GM20431 (cell line): ENCODE results near the gene IFT27.
"Not testable (repeated sequence)": the region's sequence is repeated elsewhere in the genome, so short reads cannot be mapped to it uniquely, and the experiment has no call there.

Experiments
- in situ Hi-C: fragments of 300-500 bp; cut with MseI, MboI; formaldehyde crosslinking; loops from one replicate; pipeline ENCODE4 v1.15.0; 2020; ENCODE audit warnings: low sequenced_read_pairs; ENCODE audit not compliant: unreplicated experiment

The IFT27 gene

DNA sequence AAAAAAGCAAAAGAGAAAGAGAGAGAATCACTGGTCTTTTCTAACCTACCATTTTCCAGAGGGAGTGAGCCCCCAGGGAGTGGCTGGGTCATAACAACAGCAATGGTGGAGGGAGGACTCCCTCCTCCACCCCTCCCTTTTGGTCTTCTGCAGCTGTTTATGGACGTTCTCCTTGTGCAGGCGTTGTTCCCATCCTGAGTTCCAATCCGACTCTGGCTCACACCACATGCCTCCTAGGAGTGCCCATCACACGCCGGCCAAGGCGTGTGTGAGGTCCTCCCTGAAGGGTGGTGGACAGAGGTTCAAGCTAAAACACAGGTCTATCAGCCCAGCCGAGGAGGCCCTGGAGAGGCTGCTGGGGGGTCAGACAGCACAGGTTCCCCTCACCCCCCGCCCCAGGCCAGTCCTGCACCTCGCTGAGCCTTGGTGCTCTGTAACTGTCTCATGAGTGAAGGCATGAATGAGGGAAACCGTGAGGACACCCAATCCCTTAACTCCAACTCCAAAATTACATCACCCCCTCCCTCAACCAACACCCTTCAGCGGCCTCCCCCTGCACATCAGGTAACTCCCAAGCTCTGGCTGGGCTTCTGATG is 29.4 kb downstream of the IFT27 start:
- in situ Hi-C loops = no loop called here

DNA sequence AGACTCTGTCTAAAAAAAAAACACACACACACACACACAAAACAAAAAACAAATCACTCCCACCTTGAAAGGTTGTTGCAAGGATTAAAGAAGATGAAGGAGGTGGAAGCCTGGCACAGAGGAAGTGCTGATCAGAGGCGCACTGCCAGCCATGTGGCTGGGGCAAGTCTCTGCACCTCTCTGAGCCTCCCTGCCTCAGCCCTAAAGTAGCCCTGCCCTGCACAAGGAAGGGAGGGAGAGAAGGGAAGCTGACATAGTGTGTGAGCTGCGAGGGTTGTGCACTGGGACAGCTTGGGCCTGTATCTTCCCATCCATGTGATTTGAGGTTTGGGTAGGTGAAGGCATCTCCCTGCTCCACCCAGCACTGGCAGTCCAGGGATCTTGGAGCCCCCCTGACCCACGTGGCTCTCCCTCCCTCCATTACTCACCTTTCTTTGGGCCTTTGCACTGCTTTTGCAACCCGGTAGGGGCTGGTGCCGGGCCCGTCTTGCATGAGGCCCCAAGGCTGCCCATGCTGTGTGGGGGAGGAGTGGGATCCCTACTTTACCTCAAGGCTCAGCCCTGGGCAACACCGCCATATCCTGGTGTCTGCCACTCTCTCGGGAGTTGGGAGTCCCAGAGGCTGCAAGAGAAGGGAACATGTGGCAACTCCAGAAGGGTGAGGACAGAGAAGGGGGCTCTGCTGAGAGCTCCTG is 30.5 kb downstream of the IFT27 start:
- in situ Hi-C loops = no loop called here

DNA sequence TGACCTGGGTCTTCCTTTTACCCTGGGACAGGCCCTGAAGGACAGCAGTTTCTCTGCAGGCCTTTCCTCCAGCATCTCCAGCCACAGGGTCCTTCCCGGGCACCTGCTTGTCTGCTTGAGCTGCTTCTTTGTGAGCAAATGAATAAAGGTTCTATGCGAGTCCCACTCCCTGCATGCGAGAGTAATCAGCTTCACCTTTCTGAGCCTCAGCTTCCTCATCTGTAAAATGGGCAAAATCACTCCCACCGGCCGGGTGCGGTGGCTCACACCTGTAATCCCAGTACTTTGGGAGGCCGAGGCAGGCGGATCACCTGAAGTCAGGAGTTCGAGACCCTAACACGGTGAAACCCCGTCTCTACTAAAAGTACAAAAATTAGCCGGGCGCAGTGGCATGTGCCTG is 31.1 kb downstream of the IFT27 start:
- in situ Hi-C loops = no loop called here

DNA sequence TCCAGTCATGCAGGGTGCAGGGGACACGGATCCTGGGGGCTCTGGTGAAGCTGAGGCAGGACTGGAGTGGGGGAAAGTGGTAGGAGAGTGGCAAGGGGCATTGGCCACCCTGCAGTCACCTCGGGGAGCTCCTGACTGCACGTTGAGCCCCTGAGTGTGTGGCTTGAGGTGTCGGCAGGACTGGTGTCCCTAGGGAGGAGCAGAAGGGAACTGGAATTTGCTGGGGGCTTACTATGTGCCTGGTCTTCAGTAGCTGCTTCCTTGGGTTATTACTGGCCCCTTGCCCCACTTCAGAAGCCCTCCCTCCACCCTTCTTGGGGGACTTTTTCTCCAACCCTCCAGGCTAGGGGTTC is 31.5 kb downstream of the IFT27 start:
- in situ Hi-C loops = no loop called here

DNA sequence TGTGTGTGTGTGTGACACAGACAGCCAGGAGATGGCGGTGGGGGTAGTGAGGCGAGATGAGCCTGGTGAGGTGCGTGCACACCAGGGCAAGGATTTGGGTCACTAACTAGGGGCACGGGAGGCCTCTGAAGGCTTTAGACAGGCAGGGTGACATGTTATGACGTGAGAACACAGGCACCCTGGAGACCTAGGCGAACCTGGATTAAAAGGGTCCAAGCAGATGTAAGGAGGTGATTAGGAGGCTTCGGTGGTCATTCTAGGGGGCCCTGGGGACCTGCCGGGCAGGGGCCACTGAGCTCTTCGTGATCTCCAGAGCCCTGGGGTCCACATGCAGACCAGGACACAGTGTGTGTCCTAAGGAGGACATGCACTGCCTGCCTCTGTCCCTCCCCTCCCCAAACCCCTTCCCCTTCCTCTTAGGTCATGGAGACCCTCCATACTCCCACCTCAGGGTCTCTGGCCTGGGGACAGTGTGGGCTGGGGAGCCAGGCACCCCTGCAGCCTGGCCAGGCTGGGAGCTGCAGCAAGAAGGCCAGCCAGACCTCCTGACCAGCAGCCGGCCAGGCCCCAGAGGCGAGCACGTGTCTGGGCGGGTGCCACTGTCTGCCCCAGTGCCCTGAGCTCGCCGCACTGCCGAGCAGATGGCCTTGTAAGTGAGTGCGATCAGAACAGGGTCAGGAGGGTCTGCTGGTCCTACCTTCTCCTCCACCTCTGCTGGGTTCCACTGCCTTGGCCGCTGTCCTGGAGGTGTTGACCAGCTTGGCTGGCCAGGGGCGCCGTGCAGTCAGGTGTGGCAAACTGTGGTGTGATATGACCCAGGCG is 32.1 kb downstream of the IFT27 start:
- in situ Hi-C loops = no loop called here

DNA sequence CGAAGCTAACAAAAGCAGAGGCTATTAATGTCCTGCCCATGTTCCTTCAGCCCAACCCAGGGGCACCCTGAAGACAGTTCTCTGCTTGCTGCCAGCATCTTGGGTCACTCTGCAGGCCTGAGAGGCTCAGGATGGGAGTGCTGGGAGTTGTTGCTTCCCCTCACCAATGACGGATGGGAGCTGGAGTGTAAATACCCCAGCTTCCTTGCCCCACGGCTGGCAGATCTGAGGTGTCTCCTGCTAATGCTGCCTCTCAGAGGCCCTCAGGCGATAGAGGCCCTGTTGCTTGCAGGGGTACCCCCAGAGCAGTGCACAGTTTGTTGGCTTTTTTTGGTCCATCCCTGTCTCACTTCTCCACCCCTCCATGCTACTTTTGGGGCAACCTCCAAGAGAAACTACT is 32.9 kb downstream of the IFT27 start:
- in situ Hi-C loops = no loop called here

DNA sequence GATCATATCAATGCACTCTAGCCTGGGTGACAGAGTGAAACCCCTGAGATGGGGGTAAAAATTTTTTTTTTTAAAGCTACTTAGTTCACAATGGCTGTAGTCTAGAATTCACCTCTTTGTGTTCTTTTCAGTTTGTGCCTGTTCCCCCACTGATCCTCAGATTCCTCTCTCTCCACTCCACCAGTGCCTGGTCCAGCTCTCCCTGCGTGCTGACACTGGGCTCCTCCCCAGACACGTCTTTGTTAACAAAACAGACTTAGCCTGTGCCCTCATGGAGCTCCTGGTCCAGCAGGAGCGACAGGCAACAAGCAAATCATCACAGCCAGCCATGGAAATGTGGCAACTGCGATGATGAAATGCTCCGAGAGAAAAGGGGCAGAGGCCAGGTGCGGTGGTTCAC is 34.0 kb downstream of the IFT27 start:
- in situ Hi-C loops = no loop called here

DNA sequence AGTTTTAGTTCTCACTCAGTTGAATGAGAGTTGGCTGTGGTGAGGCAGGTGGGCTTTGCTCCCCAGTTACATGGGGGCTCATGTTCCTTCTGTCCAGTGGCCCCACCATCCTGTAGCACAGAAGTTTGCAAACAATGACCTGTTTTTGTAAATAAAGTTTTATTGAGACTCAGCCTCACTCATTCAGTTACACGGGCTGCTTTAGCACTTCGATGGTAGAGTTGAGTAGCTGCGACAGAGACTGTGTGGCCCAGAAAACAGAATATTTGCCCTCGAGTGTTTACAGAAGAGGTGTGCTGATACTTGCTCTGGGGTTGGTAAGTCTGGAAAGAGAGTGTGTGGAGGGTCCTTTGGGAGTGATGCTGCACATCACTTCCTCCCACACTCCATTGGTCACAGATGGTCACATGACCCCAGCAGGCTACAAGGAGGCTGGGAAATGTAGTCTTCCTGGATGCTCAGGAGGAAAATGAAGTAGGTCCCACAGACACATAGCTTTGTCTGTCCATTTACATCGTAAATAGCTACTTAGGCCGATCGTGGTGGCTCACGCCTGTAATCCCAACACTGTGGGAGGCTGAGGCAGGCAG is 34.6 kb downstream of the IFT27 start:
- in situ Hi-C loops = no loop called here

DNA sequence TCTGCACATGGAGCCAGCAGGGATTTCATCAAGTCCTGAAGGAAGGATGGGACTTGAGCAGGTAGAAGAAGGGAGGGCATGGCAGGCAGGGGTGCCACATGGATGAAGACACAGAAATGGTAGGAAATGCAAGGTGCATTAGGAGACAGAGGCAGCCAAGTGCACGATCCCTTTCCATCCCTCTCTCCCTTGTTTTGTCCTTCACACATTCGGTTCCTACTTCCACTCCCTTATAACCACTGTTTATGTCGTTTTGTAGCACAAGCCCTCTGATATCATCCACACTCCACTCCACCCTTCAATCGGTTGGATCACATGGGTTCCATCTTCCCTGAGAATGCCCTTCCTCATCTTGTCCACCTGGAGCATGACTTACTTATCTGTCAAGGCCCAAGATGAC is 35.2 kb downstream of the IFT27 start:
- in situ Hi-C loops = no loop called here

DNA sequence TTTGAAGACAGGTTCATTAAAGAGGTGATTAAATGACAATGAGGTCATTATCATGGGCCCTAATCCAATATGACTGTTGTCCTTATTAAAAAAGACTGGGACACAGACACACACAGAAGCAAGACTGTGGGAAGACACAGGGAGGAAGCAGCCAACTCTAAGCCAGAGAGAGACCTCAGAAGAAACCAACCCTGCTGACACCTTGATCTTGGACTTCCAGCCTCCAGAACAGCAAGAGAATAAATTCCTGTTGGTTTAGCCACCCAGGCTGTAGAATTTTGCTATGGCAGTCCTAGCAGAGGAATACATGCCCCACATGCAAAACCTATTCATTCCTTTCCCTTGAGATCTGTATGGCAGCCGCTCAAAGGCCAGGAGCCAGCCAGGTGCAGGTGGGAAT is 36.7 kb downstream of the IFT27 start:
- in situ Hi-C loops = no loop called here

DNA sequence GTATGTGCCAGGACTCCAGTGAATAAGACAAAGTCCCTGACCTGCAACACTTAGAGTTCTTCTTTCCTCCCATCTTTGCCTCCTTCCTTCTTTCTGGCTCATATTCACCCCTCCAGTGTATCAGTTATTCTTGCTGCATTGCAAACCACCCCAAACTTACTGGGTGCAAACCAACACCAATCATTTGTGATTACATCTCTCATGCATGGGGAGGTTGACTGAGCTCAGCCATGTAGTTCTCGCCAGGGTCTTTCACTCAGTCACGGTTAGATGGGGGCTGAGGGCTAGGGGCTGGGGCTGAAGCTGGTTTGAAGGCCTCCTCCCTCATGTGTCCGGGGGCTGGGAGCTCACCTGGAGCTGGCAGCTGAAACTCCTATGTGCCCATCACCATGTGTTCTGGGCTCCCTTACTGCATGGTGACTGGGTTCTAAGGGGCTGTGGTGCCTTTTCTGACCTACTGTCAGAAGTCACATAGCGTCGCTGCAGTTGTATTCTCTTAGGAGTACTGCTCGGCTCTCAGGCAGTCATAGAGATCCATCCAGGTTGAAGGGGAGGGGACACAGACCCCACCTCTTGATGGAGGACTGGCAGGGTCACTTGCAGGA is 37.4 kb downstream of the IFT27 start:
- in situ Hi-C loops = no loop called here

DNA sequence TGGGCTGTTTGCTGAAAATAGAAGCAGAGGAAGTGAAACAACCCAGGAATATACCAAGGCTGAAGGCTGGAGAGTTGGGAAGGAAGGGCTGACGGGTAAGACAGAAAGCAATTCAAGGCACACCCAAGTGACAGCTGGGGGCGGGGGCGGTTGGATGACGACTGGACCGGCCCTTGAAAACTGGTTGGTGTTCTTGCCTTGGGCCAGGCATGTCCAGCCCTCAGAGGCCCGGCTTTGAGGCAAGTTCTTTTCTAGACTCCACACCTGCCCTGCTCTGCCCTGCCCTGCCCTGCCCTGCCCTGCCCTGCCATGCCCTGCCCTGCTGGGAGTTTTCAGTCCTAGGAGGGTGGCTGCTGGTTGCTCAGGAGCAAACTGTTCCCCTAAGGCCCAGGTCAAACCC is 38.1 kb downstream of the IFT27 start:
- in situ Hi-C loops = no loop called here

DNA sequence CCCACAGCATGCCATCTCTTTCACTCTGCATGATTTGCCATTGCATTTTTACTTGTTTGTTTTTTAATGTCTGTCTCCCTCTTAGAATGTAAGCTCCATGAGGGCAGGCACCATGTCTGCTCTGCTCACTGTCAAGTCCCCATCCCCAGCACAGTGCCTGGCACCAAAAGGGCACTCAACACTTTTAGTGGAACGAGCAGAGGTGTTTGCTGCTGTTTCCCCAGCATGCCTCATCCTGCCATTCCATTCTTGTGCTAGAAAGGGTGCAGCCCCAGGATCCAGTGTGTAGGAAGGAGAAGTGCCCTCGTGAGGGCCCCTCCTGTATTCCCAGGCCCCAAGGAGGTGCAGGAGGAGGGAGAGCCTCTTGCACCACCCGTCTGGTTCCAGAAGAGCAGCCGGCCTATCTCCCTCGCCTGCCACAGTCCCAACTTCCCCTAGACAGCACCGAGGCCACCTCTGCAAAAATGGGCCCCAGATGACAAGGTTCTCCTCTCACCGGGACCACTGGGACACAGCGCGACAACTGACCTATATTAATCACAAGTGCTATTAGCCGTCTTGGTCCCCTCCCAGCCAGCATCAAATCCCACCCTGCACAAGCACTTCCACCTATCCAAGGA is 39.1 kb downstream of the IFT27 start:
- in situ Hi-C loops = no loop called here

DNA sequence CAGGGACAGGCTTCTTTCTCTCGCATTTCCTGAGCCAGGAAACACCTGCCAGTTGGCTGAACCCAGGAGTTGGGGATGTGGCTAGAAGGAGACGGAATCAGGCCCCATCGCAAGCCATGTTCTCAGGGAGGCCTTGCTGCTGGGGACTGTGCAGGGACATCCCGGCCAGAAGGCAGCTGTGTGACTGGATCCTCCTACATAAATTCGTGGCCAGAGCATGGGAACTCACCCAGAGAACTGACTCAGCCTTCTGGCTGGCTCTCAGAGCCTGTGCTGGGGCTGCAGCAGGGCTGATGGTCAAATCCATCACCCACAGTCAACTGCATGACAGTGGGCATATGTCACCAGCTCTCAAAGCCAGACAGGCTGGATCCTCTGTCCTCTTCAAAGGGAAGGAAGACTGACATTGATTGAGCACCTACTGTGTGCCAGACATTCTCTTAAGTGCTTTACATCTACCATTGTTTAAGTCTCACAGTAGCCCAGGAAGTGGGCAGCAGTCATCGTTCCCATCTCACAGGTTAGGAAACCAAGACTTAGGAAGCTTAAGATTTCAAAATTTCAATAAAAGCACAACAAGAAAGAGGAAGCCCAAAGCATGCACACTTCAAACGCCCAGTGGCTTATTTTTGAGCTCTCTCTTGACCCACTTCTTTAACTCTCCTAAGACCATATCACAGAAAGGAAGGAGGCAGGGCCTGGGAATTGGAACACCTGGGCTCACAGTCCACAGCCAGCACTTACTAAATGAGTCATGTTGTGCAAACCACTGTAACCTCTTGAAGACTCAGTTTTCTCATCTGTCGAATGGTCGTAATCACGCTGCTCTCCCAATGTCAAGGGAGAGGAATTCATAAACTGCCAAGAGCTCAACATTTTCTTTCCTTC is 41.5 kb downstream of the IFT27 start:
- in situ Hi-C loops = no loop called here

DNA sequence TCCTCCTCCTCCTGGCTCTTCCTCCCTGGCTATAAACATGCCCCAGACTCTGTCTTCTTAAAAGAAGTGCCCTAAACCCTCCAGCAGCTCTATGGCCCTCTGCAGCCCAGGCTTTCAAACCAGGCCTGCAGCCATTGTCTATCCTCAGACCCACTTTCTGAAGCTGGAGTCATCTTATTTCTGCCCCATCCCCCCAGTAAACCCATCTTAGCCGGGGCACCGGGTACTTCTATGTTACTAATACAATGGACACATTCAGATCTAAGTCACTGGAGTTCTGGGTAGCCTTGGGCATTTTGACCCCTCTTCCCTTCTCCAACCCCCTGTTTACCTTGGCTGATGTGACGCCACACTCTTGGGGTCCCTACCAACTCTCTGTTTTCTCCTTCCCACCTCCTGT is 42.6 kb downstream of the IFT27 start:
- in situ Hi-C loops = no loop called here

DNA sequence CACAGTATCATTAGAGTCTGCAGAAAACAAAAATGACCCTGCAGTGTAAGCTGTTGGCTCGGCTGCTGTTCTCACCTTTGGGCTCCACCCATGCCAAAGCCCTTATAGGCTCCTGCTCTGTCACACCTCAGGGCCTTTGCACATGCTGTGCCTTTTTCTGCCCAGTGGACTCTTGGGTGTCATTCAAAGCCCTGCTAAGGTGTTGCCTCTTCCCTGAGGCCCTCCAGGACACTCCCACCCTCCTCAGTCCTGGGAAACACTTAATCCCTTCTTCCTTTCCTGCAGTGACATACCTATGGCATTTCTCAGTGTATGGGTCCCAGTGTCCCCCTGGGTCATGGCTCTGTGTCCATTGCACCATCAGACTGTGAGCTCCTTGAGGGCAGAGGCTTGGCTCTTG is 43.3 kb downstream of the IFT27 start:
- in situ Hi-C loops = no loop called here

DNA sequence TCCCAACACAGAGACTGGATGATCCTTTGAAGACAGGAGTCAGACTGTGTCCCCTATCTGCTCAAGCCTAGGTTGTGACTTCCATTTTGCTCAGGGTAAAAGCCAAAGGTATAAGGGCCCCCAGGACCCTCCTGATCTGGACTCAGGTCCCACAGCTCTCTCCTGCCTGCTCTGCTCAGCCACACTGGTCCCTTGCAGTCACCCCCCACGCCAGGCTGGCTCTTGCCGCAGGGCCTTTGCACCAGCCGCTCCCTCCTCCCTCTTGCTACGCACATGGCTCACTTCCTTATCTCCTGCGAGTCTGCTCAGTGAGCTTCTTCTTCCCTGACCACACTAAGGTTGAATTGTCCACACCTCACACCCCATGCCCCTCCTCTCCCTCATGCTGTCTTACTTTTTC is 44.0 kb downstream of the IFT27 start:
- in situ Hi-C loops = no loop called here

DNA sequence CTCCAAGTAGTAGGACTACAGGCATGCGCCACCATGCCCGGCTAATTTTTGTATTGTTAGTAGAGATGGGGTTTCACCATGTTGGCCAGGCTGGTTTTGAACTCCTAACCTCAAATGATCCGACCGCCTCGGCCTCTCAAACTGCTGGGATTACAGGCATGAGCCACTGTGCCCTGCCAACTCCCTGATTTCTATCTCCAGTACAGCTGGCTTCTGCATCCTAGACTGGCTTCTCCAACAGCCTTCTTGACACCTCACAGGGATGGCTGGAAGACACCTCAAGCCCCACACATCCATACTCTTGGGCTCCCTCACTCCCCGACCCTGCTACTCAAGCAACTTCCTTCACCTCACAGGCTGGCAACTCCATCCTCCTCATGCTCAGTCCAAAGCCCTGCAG is 44.6 kb downstream of the IFT27 start:
- in situ Hi-C loops = not testable (repeated sequence)

DNA sequence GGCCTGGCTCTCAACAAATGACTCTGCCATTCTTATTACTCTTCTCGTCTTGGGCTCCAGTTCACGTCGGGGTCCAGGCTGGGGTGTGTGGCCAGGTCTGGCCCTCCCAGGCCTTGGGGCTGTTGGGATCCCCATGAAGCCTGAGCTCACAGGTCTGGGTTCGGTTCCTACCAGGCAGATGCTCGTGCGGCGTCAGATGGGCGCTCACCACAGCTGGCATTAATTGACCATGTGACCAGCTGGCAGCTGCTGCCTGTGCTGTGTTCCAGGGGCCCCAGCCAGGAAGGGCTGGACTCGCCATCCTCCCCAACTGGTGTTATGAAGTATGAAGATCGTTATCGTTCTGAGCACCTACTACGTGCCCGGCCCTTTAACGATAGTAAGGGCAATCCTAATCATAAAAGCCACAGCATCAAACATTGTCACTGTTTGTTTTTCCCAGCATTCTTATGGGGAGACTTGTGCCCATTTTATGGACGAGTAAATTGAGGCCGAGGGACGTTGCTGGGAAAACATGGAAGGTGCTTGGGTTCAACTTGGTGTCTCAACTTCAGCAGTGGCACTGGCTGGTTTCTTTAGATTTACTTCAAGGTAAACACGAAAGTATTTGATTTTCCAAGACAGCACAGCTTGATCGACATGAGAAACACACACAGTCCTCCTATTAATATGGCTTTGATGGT is 45.6 kb downstream of the IFT27 start:
- in situ Hi-C loops = no loop called here
